ENCODE results near the gene SLFN12L.

The SLFN12L gene

GRCh38 chr17:35428229-35428628 lies 109.2 kb downstream of the SLFN12L start:
- no peak for DNase-seq

GRCh38 chr17:35423761-35424160 lies 113.7 kb downstream of the SLFN12L start:
- DNase-seq: no peak
